Measurements from ENCODE around the gene CTNND2.

Gene CTNND2

DNA sequence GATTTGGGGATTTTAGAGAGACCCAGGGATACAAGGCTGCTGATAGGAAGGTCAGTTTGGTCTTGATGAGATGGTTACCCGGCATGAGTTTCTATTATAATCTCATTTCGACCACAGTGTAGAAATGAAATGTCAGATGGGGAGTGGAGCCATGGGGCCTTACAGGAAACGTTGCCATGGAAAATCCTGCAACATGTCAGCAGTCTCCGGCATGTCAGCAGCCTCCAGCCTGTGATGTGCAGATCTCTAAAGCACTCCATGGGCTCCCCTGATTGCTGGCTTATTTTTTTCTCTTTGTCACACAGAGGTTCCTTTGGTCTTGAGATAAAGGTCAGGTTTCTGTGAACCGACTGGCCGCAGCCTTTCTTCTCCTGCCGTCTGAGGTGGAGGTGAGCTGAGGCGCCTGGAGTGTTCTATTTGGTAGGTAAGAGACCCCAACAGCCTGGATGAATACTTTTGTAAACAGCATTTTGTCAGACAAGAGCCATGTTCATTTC lies 934.5 kb downstream of the CTNND2 start:
- DNase-seq, result no peak

GRCh38 chr5:10964806-10965205 lies 939.4 kb downstream of the CTNND2 start:
- DNase-seq, result no peak

GRCh38 chr5:10958728-10959127 lies 945.5 kb downstream of the CTNND2 start:
- DNase-seq, result no peak

DNA sequence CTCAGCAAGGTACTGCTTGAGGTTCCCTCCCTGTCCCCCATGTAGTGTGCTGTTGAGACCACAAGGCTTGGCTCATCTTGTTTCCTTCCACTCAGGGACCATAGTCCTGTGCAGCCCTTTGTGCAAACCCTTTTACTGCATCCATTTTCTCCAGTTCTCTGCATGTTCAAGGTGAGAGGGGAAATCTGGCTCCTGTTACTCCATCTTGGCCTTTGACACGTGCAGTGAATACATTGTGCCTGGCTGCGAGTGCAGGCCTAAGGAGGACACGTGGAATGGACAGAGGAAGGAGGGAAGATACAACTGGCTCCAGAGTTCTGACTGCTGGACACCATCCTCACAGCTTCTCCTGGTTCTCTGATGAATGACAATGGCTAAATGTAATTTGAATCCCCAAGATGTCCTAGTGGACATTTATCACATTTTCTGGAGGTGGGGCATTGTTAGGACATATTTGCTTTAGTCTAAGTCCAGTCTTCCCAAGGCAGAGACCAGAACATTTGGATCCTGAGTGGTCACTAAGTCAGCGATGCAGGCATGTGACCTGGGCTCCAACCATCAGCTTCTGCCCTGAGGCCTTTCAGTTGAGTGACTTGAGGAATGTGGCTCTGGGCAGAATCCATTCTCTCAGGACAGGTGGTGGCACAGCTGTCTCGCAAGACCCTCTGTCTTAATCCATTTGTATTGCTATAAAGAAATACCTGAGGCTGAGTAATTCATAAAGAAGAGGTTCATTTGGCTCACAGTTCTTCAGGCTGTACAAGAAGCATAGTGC lies 954.2 kb downstream of the CTNND2 start:
- no peak for DNase-seq

DNA sequence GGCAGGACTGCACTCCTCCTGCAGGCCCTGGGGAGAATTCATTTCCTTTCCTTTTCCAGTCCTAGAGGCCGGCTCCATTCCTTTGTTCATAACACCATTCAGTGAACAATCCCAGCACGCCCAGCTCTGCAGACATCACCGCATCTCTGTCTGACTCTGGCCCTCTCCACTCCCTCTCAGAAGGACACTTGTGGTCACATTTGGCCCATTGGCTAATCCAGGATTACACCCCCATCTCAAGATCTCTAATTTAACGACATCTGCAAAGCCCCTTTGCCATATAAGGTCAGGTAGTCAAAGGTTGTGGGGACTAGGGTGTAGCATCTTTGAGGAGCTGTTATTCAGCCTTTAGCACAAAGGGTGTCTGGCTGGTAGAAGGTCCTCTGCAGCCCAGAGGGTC lies 958.2 kb downstream of the CTNND2 start:
- DNase-seq, result no peak

DNA sequence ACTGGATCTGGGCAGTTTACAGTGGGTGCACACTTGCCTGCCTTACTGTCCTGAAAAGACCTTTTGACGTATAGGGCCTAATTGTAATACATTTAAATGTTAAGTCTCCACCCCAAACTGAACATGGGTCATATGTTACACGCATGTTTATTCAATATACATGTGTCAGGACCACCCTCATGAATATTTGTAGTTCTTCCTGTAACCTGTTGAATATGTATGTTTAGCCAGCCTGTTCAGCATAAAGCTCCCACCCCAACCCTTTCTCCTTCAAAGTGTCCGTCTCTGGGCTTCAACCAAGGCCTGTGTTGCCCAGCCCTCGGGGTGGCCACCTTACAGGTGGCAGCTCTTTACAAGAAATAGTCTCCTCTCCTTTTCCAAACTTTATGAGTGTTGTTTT lies 962.3 kb downstream of the CTNND2 start:
- DNase-seq, result no peak

DNA sequence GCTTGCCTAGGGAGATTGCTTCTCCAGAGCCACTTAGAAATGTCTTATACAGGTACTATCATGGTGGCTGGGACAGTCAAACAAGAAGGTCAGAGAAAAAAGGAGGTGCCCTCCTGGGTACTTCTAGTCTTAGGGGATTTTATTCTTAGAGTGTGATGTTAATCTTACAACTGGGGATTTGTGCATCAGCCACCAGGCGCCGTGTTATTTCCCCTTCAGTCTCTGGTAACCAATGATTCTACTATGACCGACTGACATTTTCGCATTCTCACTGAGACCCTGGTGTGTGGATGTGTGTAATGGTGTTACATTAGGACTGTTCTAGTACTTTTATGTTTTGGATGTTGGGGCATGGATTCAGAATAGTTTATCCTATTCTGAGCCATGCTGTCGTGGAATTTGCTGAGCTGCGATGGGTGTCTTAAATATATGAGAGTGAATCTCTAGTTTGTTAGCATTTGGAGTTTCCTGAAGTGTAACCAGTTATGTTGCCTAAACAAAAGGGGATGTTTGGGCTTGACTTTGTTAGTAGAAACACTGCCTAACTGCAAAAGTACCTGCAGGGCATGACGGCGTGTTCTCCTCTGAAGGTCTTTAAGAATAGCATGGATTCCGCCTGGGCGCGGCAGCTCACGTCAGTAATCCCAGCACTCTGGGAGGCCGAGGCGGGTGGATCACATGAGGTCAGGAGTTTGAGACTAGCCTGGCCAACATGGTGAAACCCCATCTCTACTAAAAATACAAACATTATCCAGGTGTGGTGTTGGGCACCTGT lies 968.0 kb downstream of the CTNND2 start:
- DNase-seq, result no peak

DNA sequence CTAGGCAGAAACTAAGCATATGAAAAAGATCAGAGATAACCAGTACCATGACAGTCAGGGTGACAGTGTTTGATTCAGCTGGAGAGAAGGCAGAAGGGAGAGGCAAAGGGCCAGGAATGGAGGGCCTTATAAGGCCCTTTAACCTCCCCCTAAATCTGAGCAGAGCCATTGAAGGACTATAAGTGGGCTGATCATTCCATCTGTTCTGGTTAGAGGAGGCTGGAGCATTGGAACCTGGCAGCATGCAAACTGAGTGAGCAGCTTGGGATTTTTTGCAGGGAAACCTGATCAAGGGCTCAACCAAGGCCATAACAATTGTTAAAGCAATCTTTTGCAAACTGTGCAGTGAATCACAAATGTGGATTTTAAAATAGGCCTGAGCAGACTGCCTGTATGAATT lies 968.7 kb downstream of the CTNND2 start:
- DNase-seq, result no peak

DNA sequence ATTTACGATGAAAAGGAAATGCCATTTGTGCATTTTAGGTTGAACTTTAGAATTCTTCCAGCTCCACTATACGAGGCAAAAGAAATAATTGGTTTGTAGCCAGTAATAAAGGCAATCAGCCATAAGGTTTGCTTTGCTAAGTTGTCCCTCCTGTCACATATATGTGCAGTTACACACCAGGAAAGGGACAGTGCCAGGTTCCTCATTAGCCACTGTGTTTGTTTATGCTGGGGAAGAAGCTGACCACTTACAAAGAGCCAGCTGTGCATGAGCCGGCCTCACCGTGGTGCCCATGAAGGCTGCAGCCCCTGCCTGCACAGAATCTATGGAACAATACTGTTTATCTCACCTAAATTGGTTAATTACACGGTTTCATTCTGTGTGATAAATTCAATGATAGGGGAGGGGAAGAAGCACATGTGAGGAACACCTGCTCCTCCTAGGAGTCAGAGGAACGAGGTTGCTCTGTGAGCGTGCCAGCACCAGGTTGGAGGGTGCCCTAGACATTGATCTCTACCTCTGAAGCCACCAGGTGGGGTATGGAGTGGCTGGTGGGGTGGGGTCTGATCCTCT lies 969.4 kb downstream of the CTNND2 start:
- DNase-seq, result no peak

- no peak for DNase-seq
Observed at GRCh38 chr5:10933121-10933520, 971.1 kb downstream of the CTNND2 start.

GRCh38 chr5:10932426-10932825 lies 971.8 kb downstream of the CTNND2 start:
- DNase-seq, result no peak

GRCh38 chr5:10927608-10928007 lies 976.6 kb downstream of the CTNND2 start:
- no peak for DNase-seq

- DNase-seq, result no peak
Observed at GRCh38 chr5:10923310-10923709, 980.9 kb downstream of the CTNND2 start.

All from effector CD4-positive, alpha-beta T cell (primary cell).